ENCODE measurements around the gene SLC26A4.
"Not testable (repeated sequence)": the region's sequence is repeated elsewhere in the genome, so short reads cannot be mapped to it uniquely, and the experiment has no call there.

SLC26A4 gene

GRCh38 chr7:107660381-107661080 lies at the start of gene SLC26A4:
SLC26A4 (plus strand) TSS chr7:107660828; CDS start chr7:107661642, 814 bp downstream.
- no peak for DNase-seq (ENCODE audit: low read depth)

- no peak for DNase-seq (ENCODE audit: low read depth)
Measured at GRCh38 chr7:107613439-107613838, 47.2 kb upstream of the SLC26A4 start.

GRCh38 chr7:107613948-107614347 lies 46.7 kb upstream of the SLC26A4 start:
- no peak for DNase-seq (ENCODE audit: low read depth)

- DNase-seq (ENCODE audit: low read depth), result no peak
Measured at GRCh38 chr7:107614425-107614824, 46.2 kb upstream of the SLC26A4 start.

GRCh38 chr7:107615910-107616680 lies 44.5 kb upstream of the SLC26A4 start:
- no peak for DNase-seq (ENCODE audit: low read depth)

- no peak for DNase-seq (ENCODE audit: low read depth)
Measured at GRCh38 chr7:107622429-107622828, 38.2 kb upstream of the SLC26A4 start.

GRCh38 chr7:107622894-107623293 lies 37.7 kb upstream of the SLC26A4 start:
- no peak for DNase-seq (ENCODE audit: low read depth)

GRCh38 chr7:107627002-107627401 lies 33.6 kb upstream of the SLC26A4 start:
- DNase-seq (ENCODE audit: low read depth), result no peak

- DNase-seq (ENCODE audit: low read depth), result no peak
Measured at GRCh38 chr7:107628461-107629064, 32.1 kb upstream of the SLC26A4 start.

- no peak for DNase-seq (ENCODE audit: low read depth)
Measured at GRCh38 chr7:107630342-107630741, 30.3 kb upstream of the SLC26A4 start.

- no peak for DNase-seq (ENCODE audit: low read depth)
Measured at GRCh38 chr7:107631588-107632491, 28.8 kb upstream of the SLC26A4 start.

- no peak for DNase-seq (ENCODE audit: low read depth)
Measured at GRCh38 chr7:107632492-107632865, 28.1 kb upstream of the SLC26A4 start.

GRCh38 chr7:107638594-107638993 lies 22.0 kb upstream of the SLC26A4 start:
- DNase-seq (ENCODE audit: low read depth), result no peak

GRCh38 chr7:107639070-107639469 lies 21.6 kb upstream of the SLC26A4 start:
- not testable (repeated sequence) for DNase-seq (ENCODE audit: low read depth)

- no peak for DNase-seq (ENCODE audit: low read depth)
Measured at GRCh38 chr7:107641676-107642075, 19.0 kb upstream of the SLC26A4 start.

GRCh38 chr7:107642501-107642900 lies 18.1 kb upstream of the SLC26A4 start:
- no peak for DNase-seq (ENCODE audit: low read depth)

- no peak for DNase-seq (ENCODE audit: low read depth)
Measured at GRCh38 chr7:107643407-107643806, 17.2 kb upstream of the SLC26A4 start.

- DNase-seq (ENCODE audit: low read depth), result no peak
Measured at GRCh38 chr7:107643938-107644308, 16.7 kb upstream of the SLC26A4 start.

GRCh38 chr7:107644309-107644974 lies 16.2 kb upstream of the SLC26A4 start:
- no peak for DNase-seq (ENCODE audit: low read depth)

- no peak for DNase-seq (ENCODE audit: low read depth)
Measured at GRCh38 chr7:107652642-107653041, 8.0 kb upstream of the SLC26A4 start.

GRCh38 chr7:107658467-107658866 lies 2.2 kb upstream of the SLC26A4 start:
- DNase-seq (ENCODE audit: low read depth), result no peak

GRCh38 chr7:107659666-107660065 lies 962 bp upstream of the SLC26A4 start:
- DNase-seq (ENCODE audit: low read depth), result no peak
